GM12878 (cell line): ENCODE measurements around the gene EIF2B1. TPM values are rescaled to one million over a fixed set of nuclear protein-coding genes. Genes with fewer than 3 reads are reported as not detected.

Experiments used
- BCL11A ChIP-seq: IDR thresholded peaks from 2 replicates; pipeline ENCODE4 v1.6.1; 2011; ENCODE audit warnings: low read depth, low read length
- BHLHE40 ChIP-seq, 2 experiments: fragments of 450-650 bp in 1 of 2; IDR thresholded peaks; 2 replicates each; pipeline ENCODE4 v1.6.1; 2011 to 2017; ENCODE audit warnings: low read depth in 2 of 2, borderline replicate concordance in 1 of 2, improper control_type of control experiment in 1 of 2, low read length in 1 of 2, mild to moderate bottlenecking in 1 of 2
- HDAC6 ChIP-seq: fragments of 200-600 bp; sonication (generic); IDR thresholded peaks from one replicate; pipeline ENCODE4 v1.8.0; 2017; ENCODE audit warnings: antibody characterized with exemption; ENCODE audit not compliant: unreplicated experiment
- MTA3 ChIP-seq: IDR thresholded peaks from 2 replicates; pipeline ENCODE4 v1.6.1; 2012; ENCODE audit warnings: low read length, inconsistent platforms, borderline replicate concordance
- NR2F1 ChIP-seq: fragments of 450-650 bp; conservative IDR thresholded peaks from 2 replicates; pipeline ENCODE4 v1.6.1; 2017; ENCODE audit warnings: mild to moderate bottlenecking
- POLR2AphosphoS2 ChIP-seq: IDR thresholded peaks from 2 replicates; pipeline ENCODE4 v1.6.1; 2011; ENCODE audit warnings: low read depth, mild to moderate bottlenecking, low read length, improper control_type of control experiment, moderate library complexity
- RAD21 ChIP-seq: IDR thresholded peaks from 2 replicates; pipeline ENCODE4 v1.6.1; 2011; ENCODE audit warnings: mild to moderate bottlenecking, low read depth, low read length, moderate library complexity; ENCODE audit not compliant: insufficient read depth
- SRF ChIP-seq, 2 experiments: IDR thresholded peaks; 2 replicates each; pipeline ENCODE4 v1.6.1; 2011; ENCODE audit warnings: low read depth in 2 of 2, low read length in 2 of 2, mild to moderate bottlenecking in 1 of 2, moderate library complexity in 1 of 2
- polyA plus RNA-seq, 11 experiments: library from polyadenylated mRNA; depleted of rRNA in 4 of 11; unstranded in 6 of 11; stranded (reverse) in 5 of 11; fragments of >200 nt; fragmentation: Nextera tagmentation in 4 of 11; fragmentation: Illumina TruSeq in 1 of 11; extraction: Ambion mirVana in 4 of 11; extraction: Trizol in 1 of 11; gene quantifications; 1 replicate in 1 of 11; 2 replicates in 10 of 11; pipeline versions ENCODE4 v1.2.1 to v1.2.3, GENCODE V29; 2011 to 2016; ENCODE audit warnings: inconsistent platforms in 2 of 11, missing spikeins in 2 of 11, low read depth in 1 of 11
- total RNA-seq, 4 experiments: library from RNA; depleted of rRNA in 3 of 4; stranded (reverse); fragments of >200 nt in 3 of 4; fragmentation: Illumina TruSeq in 1 of 4; extraction: Trizol in 1 of 4; gene quantifications; 2 replicates each; pipeline versions ENCODE4 v1.2.1 to v1.2.3, GENCODE V29; 2013 to 2021
- TF ChIP-seq, protein P1 (sequence below): fragments of 450-650 bp; IDR thresholded peaks from 2 replicates; pipeline ENCODE4 v1.6.1; 2017; ENCODE audit warnings: mild to moderate bottlenecking, moderate library complexity
- TF ChIP-seq, protein P2 (sequence below): IDR thresholded peaks from 2 replicates; pipeline ENCODE4 v1.6.1; 2012; ENCODE audit warnings: improper control_type of control experiment, low read depth, low read length; ENCODE audit not compliant: insufficient replicate concordance
- TF ChIP-seq, protein P3 (sequence below): fragments of 450-650 bp; conservative IDR thresholded peaks from 2 replicates; pipeline ENCODE4 v1.6.1; 2017; ENCODE audit warnings: mild to moderate bottlenecking, moderate library complexity
- TF ChIP-seq, protein P4 (sequence below): IDR thresholded peaks from 2 replicates; pipeline ENCODE4 v1.6.1; 2011; ENCODE audit warnings: mild to moderate bottlenecking, low read depth, low read length, moderate library complexity; ENCODE audit not compliant: insufficient replicate concordance
- TF ChIP-seq, protein P5 (sequence below): IDR thresholded peaks from 2 replicates; pipeline ENCODE4 v1.6.1; 2011; ENCODE audit warnings: borderline replicate concordance, low read depth, mild to moderate bottlenecking, moderate library complexity, mixed read lengths, low read length; ENCODE audit not compliant: insufficient read depth; ENCODE audit errors: extremely low read length

EIF2B1 gene
- total and polyA plus RNA-seq, 10 of the 15 experiments (the other 5 are each of a cell fraction or from before 2014, with no cell fraction given), result 17.6 to 131 (median 49.1) TPM

DNA sequence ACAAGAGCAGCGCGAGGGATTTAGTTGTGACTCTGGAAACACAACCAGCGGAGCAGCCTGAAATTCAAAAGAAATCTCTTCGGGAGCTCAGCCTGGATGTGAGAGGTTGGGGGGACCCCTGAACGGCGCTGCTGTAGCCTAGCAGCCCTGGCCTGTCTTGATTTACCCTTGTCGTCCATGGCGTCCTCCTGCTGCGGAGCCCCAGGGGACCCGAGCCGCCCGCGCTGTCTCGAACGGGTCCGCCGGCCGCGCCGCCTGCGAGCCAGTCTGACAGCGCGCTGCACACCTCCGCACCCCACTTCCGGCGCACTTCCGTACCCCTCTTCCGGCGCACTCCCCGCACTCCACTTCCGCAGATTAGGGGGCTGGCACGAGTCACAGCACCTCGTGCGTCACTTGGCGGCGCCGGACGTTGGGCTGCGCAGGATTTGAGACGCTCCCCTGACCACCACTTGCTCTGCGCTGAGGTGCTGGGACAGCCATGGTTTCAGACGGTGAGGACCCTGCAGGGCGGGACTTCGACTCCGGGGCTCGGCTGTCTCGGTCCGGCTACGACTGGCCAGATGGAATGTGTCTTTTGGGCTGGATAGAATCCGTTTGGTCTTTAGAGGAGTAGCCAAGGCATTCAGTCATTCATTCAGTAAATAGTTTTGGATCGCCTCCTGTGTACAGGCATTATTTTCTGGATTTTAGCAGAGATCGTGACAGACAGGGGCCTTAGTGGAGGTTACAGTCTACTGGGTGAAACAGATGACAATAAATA is at the start of gene EIF2B1, which contains the start of gene GTF2H3 (continued):
- TF ChIP-seq, protein P1, sequence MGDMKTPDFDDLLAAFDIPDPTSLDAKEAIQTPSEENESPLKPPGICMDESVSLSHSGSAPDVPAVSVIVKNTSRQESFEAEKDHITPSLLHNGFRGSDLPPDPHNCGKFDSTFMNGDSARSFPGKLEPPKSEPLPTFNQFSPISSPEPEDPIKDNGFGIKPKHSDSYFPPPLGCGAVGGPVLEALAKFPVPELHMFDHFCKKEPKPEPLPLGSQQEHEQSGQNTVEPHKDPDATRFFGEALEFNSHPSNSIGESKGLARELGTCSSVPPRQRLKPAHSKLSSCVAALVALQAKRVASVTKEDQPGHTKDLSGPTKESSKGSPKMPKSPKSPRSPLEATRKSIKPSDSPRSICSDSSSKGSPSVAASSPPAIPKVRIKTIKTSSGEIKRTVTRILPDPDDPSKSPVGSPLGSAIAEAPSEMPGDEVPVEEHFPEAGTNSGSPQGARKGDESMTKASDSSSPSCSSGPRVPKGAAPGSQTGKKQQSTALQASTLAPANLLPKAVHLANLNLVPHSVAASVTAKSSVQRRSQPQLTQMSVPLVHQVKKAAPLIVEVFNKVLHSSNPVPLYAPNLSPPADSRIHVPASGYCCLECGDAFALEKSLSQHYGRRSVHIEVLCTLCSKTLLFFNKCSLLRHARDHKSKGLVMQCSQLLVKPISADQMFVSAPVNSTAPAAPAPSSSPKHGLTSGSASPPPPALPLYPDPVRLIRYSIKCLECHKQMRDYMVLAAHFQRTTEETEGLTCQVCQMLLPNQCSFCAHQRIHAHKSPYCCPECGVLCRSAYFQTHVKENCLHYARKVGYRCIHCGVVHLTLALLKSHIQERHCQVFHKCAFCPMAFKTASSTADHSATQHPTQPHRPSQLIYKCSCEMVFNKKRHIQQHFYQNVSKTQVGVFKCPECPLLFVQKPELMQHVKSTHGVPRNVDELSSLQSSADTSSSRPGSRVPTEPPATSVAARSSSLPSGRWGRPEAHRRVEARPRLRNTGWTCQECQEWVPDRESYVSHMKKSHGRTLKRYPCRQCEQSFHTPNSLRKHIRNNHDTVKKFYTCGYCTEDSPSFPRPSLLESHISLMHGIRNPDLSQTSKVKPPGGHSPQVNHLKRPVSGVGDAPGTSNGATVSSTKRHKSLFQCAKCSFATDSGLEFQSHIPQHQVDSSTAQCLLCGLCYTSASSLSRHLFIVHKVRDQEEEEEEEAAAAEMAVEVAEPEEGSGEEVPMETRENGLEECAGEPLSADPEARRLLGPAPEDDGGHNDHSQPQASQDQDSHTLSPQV, result no peak
- TF ChIP-seq BHLHE40 (IDR thresholded peaks at IDR 0.05; ENCODE audit: borderline replicate concordance in 1 of 2, low read depth in 2 of 2, low read length in 1 of 2), result peak; percentile 93 to 98
- TF ChIP-seq MTA3, result no peak
- TF ChIP-seq NR2F1, result peak; percentile 44; the same call in 1 of the 2 replicates
- TF ChIP-seq RAD21, result no peak; the same call in 1 of the 2 replicates
- TF ChIP-seq, protein P2, sequence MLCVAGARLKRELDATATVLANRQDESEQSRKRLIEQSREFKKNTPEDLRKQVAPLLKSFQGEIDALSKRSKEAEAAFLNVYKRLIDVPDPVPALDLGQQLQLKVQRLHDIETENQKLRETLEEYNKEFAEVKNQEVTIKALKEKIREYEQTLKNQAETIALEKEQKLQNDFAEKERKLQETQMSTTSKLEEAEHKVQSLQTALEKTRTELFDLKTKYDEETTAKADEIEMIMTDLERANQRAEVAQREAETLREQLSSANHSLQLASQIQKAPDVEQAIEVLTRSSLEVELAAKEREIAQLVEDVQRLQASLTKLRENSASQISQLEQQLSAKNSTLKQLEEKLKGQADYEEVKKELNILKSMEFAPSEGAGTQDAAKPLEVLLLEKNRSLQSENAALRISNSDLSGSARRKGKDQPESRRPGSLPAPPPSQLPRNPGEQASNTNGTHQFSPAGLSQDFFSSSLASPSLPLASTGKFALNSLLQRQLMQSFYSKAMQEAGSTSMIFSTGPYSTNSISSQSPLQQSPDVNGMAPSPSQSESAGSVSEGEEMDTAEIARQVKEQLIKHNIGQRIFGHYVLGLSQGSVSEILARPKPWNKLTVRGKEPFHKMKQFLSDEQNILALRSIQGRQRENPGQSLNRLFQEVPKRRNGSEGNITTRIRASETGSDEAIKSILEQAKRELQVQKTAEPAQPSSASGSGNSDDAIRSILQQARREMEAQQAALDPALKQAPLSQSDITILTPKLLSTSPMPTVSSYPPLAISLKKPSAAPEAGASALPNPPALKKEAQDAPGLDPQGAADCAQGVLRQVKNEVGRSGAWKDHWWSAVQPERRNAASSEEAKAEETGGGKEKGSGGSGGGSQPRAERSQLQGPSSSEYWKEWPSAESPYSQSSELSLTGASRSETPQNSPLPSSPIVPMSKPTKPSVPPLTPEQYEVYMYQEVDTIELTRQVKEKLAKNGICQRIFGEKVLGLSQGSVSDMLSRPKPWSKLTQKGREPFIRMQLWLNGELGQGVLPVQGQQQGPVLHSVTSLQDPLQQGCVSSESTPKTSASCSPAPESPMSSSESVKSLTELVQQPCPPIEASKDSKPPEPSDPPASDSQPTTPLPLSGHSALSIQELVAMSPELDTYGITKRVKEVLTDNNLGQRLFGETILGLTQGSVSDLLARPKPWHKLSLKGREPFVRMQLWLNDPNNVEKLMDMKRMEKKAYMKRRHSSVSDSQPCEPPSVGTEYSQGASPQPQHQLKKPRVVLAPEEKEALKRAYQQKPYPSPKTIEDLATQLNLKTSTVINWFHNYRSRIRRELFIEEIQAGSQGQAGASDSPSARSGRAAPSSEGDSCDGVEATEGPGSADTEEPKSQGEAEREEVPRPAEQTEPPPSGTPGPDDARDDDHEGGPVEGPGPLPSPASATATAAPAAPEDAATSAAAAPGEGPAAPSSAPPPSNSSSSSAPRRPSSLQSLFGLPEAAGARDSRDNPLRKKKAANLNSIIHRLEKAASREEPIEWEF, result no peak
- TF ChIP-seq SRF (IDR thresholded peaks at IDR 0.05; ENCODE audit: low read depth in 2 of 2, low read length in 2 of 2), result peak; percentile 82 to 96
- TF ChIP-seq BCL11A, result 0 out of 2 replicates have a peak, but pooled peaks have one; percentile 3
- TF ChIP-seq HDAC6, result no peak
- TF ChIP-seq, protein P3, sequence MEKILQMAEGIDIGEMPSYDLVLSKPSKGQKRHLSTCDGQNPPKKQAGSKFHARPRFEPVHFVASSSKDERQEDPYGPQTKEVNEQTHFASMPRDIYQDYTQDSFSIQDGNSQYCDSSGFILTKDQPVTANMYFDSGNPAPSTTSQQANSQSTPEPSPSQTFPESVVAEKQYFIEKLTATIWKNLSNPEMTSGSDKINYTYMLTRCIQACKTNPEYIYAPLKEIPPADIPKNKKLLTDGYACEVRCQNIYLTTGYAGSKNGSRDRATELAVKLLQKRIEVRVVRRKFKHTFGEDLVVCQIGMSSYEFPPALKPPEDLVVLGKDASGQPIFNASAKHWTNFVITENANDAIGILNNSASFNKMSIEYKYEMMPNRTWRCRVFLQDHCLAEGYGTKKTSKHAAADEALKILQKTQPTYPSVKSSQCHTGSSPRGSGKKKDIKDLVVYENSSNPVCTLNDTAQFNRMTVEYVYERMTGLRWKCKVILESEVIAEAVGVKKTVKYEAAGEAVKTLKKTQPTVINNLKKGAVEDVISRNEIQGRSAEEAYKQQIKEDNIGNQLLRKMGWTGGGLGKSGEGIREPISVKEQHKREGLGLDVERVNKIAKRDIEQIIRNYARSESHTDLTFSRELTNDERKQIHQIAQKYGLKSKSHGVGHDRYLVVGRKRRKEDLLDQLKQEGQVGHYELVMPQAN, result peak; percentile 93
- TF ChIP-seq POLR2AphosphoS2, result peak; percentile 95
- TF ChIP-seq, protein P4, sequence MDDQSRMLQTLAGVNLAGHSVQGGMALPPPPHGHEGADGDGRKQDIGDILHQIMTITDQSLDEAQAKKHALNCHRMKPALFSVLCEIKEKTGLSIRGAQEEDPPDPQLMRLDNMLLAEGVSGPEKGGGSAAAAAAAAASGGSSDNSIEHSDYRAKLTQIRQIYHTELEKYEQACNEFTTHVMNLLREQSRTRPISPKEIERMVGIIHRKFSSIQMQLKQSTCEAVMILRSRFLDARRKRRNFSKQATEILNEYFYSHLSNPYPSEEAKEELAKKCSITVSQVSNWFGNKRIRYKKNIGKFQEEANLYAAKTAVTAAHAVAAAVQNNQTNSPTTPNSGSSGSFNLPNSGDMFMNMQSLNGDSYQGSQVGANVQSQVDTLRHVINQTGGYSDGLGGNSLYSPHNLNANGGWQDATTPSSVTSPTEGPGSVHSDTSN, result peak; percentile 17
- TF ChIP-seq, protein P5, sequence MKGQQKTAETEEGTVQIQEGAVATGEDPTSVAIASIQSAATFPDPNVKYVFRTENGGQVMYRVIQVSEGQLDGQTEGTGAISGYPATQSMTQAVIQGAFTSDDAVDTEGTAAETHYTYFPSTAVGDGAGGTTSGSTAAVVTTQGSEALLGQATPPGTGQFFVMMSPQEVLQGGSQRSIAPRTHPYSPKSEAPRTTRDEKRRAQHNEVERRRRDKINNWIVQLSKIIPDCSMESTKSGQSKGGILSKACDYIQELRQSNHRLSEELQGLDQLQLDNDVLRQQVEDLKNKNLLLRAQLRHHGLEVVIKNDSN, result peak; percentile 38
